SJSA1 (cell line): ENCODE measurements around the gene MID2. TPM values are rescaled to one million over a fixed set of nuclear protein-coding genes. Genes with fewer than 3 reads are reported as not detected.
"Not testable (repeated sequence)": the region's sequence is repeated elsewhere in the genome, so short reads cannot be mapped to it uniquely, and the experiment has no call there.

Source experiments
- DNase-seq, 2 experiments: peaks; one replicate each; pipeline ENCODE4 v3.0.0-alpha.2; 2015 to 2020; ENCODE audit warnings: low spot score in 2 of 2, low read depth in 1 of 2
- H3K27ac ChIP-seq: fragments of 250-450 bp; sonication (Bioruptor Pico); 2 replicates; pipeline ENCODE4 v1.5.1; 2020; ENCODE audit warnings: mild to moderate bottlenecking, moderate library complexity
- H3K27me3 ChIP-seq: fragments of 250-450 bp; sonication (Bioruptor Pico); replicated peaks from 2 replicates; pipeline ENCODE4 v1.5.1; 2020; ENCODE audit warnings: mild to moderate bottlenecking, moderate library complexity
- H3K36me3 ChIP-seq: fragments of 250-450 bp; sonication (Bioruptor Pico); 2 replicates; pipeline ENCODE4 v1.5.1; 2020; ENCODE audit warnings: mild to moderate bottlenecking
- H3K4me1 ChIP-seq: fragments of 250-450 bp; sonication (Bioruptor Pico); replicated peaks from 2 replicates; pipeline ENCODE4 v1.6.1; 2021; ENCODE audit warnings: mild to moderate bottlenecking
- H3K4me3 ChIP-seq: fragments of 250-450 bp; sonication (Bioruptor Pico); 2 replicates; pipeline ENCODE4 v1.5.1; 2020; ENCODE audit warnings: mild to moderate bottlenecking
- H3K9me3 ChIP-seq: fragments of 250-450 bp; sonication (Bioruptor Pico); replicated peaks from 2 replicates; pipeline ENCODE4 v1.5.1; 2020; ENCODE audit warnings: mild to moderate bottlenecking
- total RNA-seq: library from RNA; depleted of rRNA; stranded (reverse); fragments of >200 nt; shearing (Covaris generic); gene quantifications from 2 replicates; pipeline ENCODE4 v1.2.3, GENCODE V29; 2014; rRNA removed

Gene MID2
- 5.6 and 11.6 TPM in 2 replicates for total RNA-seq

GRCh38 chrX:107825698-107826237, at the start of gene MID2:
MID2 (plus strand) TSS chrX:107825866; CDS start chrX:107826427, 561 bp downstream.
- Histone ChIP-seq H3K9me3 (no peaks in the 10 kb centered on the region), H3K27me3 (no peaks in the 10 kb centered on the region), H3K4me3 (peak within 1 kb of the TSS; percentile 54), H3K27ac (peak within 1 kb of the TSS; percentile 63), H3K4me1 (no peaks in the 10 kb centered on the region), H3K36me3 (no peaks in the 10 kb centered on the region)
- DNase-seq, result peak; percentile 31 to 50

- H3K4me1 ChIP-seq, result peaks cover 6% of the 10 kb centered on the region; the same call in 1 of the 2 replicates
- H3K4me3 ChIP-seq, result peak overlapping the region; percentile 37; the same call in 1 of the 2 replicates
- no peak overlapping the region for H3K27ac ChIP-seq
These were observed 48.8 kb upstream of the MID2 start for GRCh38 chrX:107776649-107777535.

GRCh38 chrX:107777536-107777832, 48.2 kb upstream of the MID2 start, which contains the start of gene NCBP2L:
NCBP2L (plus strand) TSS chrX:107777733; CDS start chrX:107794221, 16,488 bp downstream.
- Histone ChIP-seq H3K4me1 (peaks cover 6% of the 10 kb centered on the region; the same call in 1 of the 2 replicates), H3K36me3 (no peaks in the 10 kb centered on the region), H3K4me3 (no peak within 1 kb of the TSS; the same call in 1 of the 2 replicates), H3K9me3 (no peaks in the 10 kb centered on the region), H3K27me3 (no peaks in the 10 kb centered on the region), H3K27ac (no peak within 1 kb of the TSS)
- no peak for DNase-seq

More at GRCh38 chrX:107776649-107777535, 48.8 kb upstream of the MID2 start:
- Histone ChIP-seq H3K9me3 (no peaks in the 10 kb centered on the region), H3K27me3 (no peaks in the 10 kb centered on the region), H3K36me3 (no peaks in the 10 kb centered on the region)
- DNase-seq, result peak; percentile 72 to 73

GRCh38 chrX:107780525-107780924, 45.1 kb upstream of the MID2 start:
- no peaks in the 10 kb centered on the region for H3K36me3 ChIP-seq
- H3K4me1 ChIP-seq, result peaks cover 6% of the 10 kb centered on the region; the same call in 1 of the 2 replicates
- no peak overlapping the region for H3K4me3 ChIP-seq
- H3K27me3 ChIP-seq, result no peaks in the 10 kb centered on the region
- H3K27ac ChIP-seq, result no peak overlapping the region
- no peak for DNase-seq
- no peaks in the 10 kb centered on the region for H3K9me3 ChIP-seq

- H3K9me3 ChIP-seq, result no peaks in the 10 kb centered on the region
- no peaks in the 10 kb centered on the region for H3K27me3 ChIP-seq
- no peak overlapping the region for H3K27ac ChIP-seq
- no peaks in the 10 kb centered on the region for H3K4me1 ChIP-seq
- no peak overlapping the region for H3K4me3 ChIP-seq
- DNase-seq, result no peak
- H3K36me3 ChIP-seq, result no peaks in the 10 kb centered on the region
These were observed 37.8 kb upstream of the MID2 start for GRCh38 chrX:107787827-107788226.

GRCh38 chrX:107804427-107804826, 21.2 kb upstream of the MID2 start:
- H3K4me3 ChIP-seq, result no peak overlapping the region
- no peaks in the 10 kb centered on the region for H3K27me3 ChIP-seq
- no peaks in the 10 kb centered on the region for H3K4me1 ChIP-seq
- no peak for DNase-seq
- no peak overlapping the region for H3K27ac ChIP-seq
- H3K36me3 ChIP-seq, result no peaks in the 10 kb centered on the region
- H3K9me3 ChIP-seq, result no peaks in the 10 kb centered on the region

- DNase-seq, result no peak
- no peaks in the 10 kb centered on the region for H3K4me1 ChIP-seq
- H3K4me3 ChIP-seq, result no peak overlapping the region
- no peaks in the 10 kb centered on the region for H3K9me3 ChIP-seq
- no peaks in the 10 kb centered on the region for H3K27me3 ChIP-seq
- no peaks in the 10 kb centered on the region for H3K36me3 ChIP-seq
- H3K27ac ChIP-seq, result no peak overlapping the region
These were observed 20.5 kb upstream of the MID2 start for GRCh38 chrX:107805179-107805578.

GRCh38 chrX:107810053-107810452, 15.6 kb upstream of the MID2 start:
- H3K36me3 ChIP-seq, H3K4me1 ChIP-seq, H3K4me3 ChIP-seq, H3K27ac ChIP-seq, H3K27me3 ChIP-seq, DNase-seq, H3K9me3 ChIP-seq: not testable (repeated sequence)

GRCh38 chrX:107818900-107819521, 6.7 kb upstream of the MID2 start:
- H3K27ac ChIP-seq, result no peak overlapping the region
- H3K4me3 ChIP-seq, result no peak overlapping the region
- no peak for DNase-seq
- no peaks in the 10 kb centered on the region for H3K4me1 ChIP-seq
- H3K27me3 ChIP-seq, result no peaks in the 10 kb centered on the region
- no peaks in the 10 kb centered on the region for H3K36me3 ChIP-seq
- no peaks in the 10 kb centered on the region for H3K9me3 ChIP-seq

GRCh38 chrX:107823042-107823441, 2.6 kb upstream of the MID2 start:
- H3K36me3 ChIP-seq, result no peaks in the 10 kb centered on the region
- DNase-seq, result no peak
- H3K4me1 ChIP-seq, result no peaks in the 10 kb centered on the region
- no peak overlapping the region for H3K4me3 ChIP-seq
- H3K27ac ChIP-seq, result no peak overlapping the region
- H3K27me3 ChIP-seq, result no peaks in the 10 kb centered on the region
- no peaks in the 10 kb centered on the region for H3K9me3 ChIP-seq

- Histone ChIP-seq H3K9me3 (no peaks in the 10 kb centered on the region), H3K27ac (no peak overlapping the region), H3K4me3 (no peak overlapping the region), H3K27me3 (no peaks in the 10 kb centered on the region), H3K36me3 (no peaks in the 10 kb centered on the region), H3K4me1 (no peaks in the 10 kb centered on the region)
- peak in 1 of 2 experiments; percentile 7 for DNase-seq
These were observed 2.2 kb upstream of the MID2 start for GRCh38 chrX:107823456-107823855.

GRCh38 chrX:107826238-107827029, 768 bp downstream of the MID2 start:
- Histone ChIP-seq H3K36me3 (no peaks in the 10 kb centered on the region), H3K9me3 (no peaks in the 10 kb centered on the region), H3K4me3 (peak overlapping the region; percentile 54), H3K27ac (peak overlapping the region; percentile 63), H3K4me1 (no peaks in the 10 kb centered on the region), H3K27me3 (no peaks in the 10 kb centered on the region)
- peak; percentile 42 to 62 for DNase-seq

- Histone ChIP-seq H3K4me3 (peak overlapping the region; percentile 54), H3K36me3 (no peaks in the 10 kb centered on the region), H3K4me1 (no peaks in the 10 kb centered on the region), H3K9me3 (no peaks in the 10 kb centered on the region), H3K27ac (peak overlapping the region; percentile 63), H3K27me3 (no peaks in the 10 kb centered on the region)
- DNase-seq, result no peak
These were observed 1.6 kb downstream of the MID2 start for GRCh38 chrX:107827030-107827831.
